GM12891 (cell line): Measurements from ENCODE around the gene C3orf85. TPM values are rescaled to one million over a fixed set of nuclear protein-coding genes. Genes with fewer than 3 reads are reported as not detected.

Experiments
- DNase-seq: peaks from one replicate; pipeline ENCODE4 v3.0.0; 2011; ENCODE audit warnings: low spot score; ENCODE audit not compliant: insufficient read length
- FAIRE-seq: peaks from 2 replicates; lab custom pipeline; 2011; peaks lifted over from hg19 to GRCh38; lab: Jason Lieb, UNC
- PAX5 ChIP-seq: IDR thresholded peaks from 2 replicates; pipeline ENCODE4 v1.6.1; 2011; ENCODE audit warnings: low read length, moderate library complexity, mild to moderate bottlenecking; ENCODE audit not compliant: insufficient read depth, severe bottlenecking
- POLR2A ChIP-seq: IDR thresholded peaks from 2 replicates; pipeline ENCODE4 v1.6.1; 2011; ENCODE audit warnings: low read depth, low read length, control low read depth
- POLR2AphosphoS5 ChIP-seq: IDR thresholded peaks from 2 replicates; pipeline ENCODE4 v1.6.1; 2011; ENCODE audit warnings: low read depth, low read length, control low read depth
- POU2F2 ChIP-seq: IDR thresholded peaks from 2 replicates; pipeline ENCODE4 v1.6.1; 2011; ENCODE audit warnings: low read depth, mild to moderate bottlenecking, control low read depth, low read length, moderate library complexity
- SPI1 ChIP-seq: IDR thresholded peaks from 2 replicates; pipeline ENCODE4 v1.6.1; 2011; ENCODE audit warnings: low read depth, low read length, control low read depth
- TAF1 ChIP-seq: IDR thresholded peaks from 2 replicates; pipeline ENCODE4 v1.6.1; 2011; ENCODE audit warnings: low read depth, low read length, control low read depth
- polyA plus RNA-seq: library from polyadenylated mRNA; unstranded; fragments of >200 nt; gene quantifications from one replicate; pipeline ENCODE4 v1.2.1, GENCODE V29; 2012; ENCODE audit warnings: low read depth, missing spikeins, inconsistent platforms; ENCODE audit not compliant: missing spikeins

C3orf85 gene
- polyA plus RNA-seq = not detected

- TF ChIP-seq POLR2A (no peak), POLR2AphosphoS5 (no peak), TAF1 (no peak), PAX5 (no peak), POU2F2 (no peak), SPI1 (no peak)
- no peak for DNase-seq
- no peak for FAIRE-seq
Observed at GRCh38 chr3:109136523-109136922, at the start of gene C3orf85. Gene C3orf85, plus strand, starts transcription at chr3:109136719. Its CDS starts 129 bp downstream, at chr3:109136848.

GRCh38 chr3:109089265-109089664 lies 47.3 kb upstream of the C3orf85 start:
- no peak for FAIRE-seq
- DNase-seq = no peak
- no peak for TF ChIP-seq PAX5
- no peak for TF ChIP-seq POLR2A
- TF ChIP-seq TAF1 = no peak
- no peak for TF ChIP-seq POU2F2
- TF ChIP-seq POLR2AphosphoS5 = no peak
- no peak for TF ChIP-seq SPI1

- no peak for DNase-seq
- TF ChIP-seq PAX5 (no peak), TAF1 (no peak), POLR2AphosphoS5 (no peak), SPI1 (no peak), POU2F2 (no peak), POLR2A (no peak)
- no peak for FAIRE-seq
Observed at GRCh38 chr3:109091846-109092245, 44.7 kb upstream of the C3orf85 start.

- DNase-seq (no peak), FAIRE-seq (no peak)
- TF ChIP-seq POLR2AphosphoS5 = no peak
- no peak for TF ChIP-seq POU2F2
- TF ChIP-seq POLR2A = no peak
- no peak for TF ChIP-seq TAF1
- TF ChIP-seq PAX5 = no peak
- no peak for TF ChIP-seq SPI1
Observed at GRCh38 chr3:109093561-109093960, 43.0 kb upstream of the C3orf85 start.

- FAIRE-seq (no peak), DNase-seq (no peak)
Observed at GRCh38 chr3:109095166-109095565, 41.4 kb upstream of the C3orf85 start.

GRCh38 chr3:109098079-109098644 lies 38.4 kb upstream of the C3orf85 start:
- no peak for TF ChIP-seq TAF1
- TF ChIP-seq POU2F2 = no peak
- TF ChIP-seq POLR2A = no peak
- no peak for TF ChIP-seq POLR2AphosphoS5
- no peak for TF ChIP-seq PAX5
- TF ChIP-seq SPI1 = no peak
- no peak for DNase-seq
- no peak for FAIRE-seq

More at GRCh38 chr3:109095166-109095565, 41.4 kb upstream of the C3orf85 start:
- TF ChIP-seq POLR2A (no peak), POLR2AphosphoS5 (no peak), SPI1 (no peak), POU2F2 (no peak), PAX5 (no peak), TAF1 (no peak)

- TF ChIP-seq PAX5 = no peak
- TF ChIP-seq TAF1 = no peak
- TF ChIP-seq SPI1 = no peak
- TF ChIP-seq POU2F2 = no peak
- TF ChIP-seq POLR2A = no peak
- TF ChIP-seq POLR2AphosphoS5 = no peak
- DNase-seq = no peak
- no peak for FAIRE-seq
Observed at GRCh38 chr3:109109574-109109973, 26.9 kb upstream of the C3orf85 start.

- no peak for FAIRE-seq
- TF ChIP-seq POU2F2 (no peak), TAF1 (no peak), PAX5 (no peak), POLR2A (no peak)
Observed at GRCh38 chr3:109112946-109113760, 23.4 kb upstream of the C3orf85 start.

GRCh38 chr3:109114746-109115145 lies 21.8 kb upstream of the C3orf85 start:
- DNase-seq (no peak), FAIRE-seq (no peak)
- TF ChIP-seq POLR2A = no peak
- TF ChIP-seq SPI1 = no peak
- TF ChIP-seq TAF1 = no peak
- no peak for TF ChIP-seq POLR2AphosphoS5
- TF ChIP-seq POU2F2 = no peak
- TF ChIP-seq PAX5 = no peak

More at GRCh38 chr3:109112946-109113760, 23.4 kb upstream of the C3orf85 start:
- DNase-seq = no peak

GRCh38 chr3:109115451-109115850 lies 21.1 kb upstream of the C3orf85 start:
- TF ChIP-seq POU2F2 (no peak), PAX5 (no peak), POLR2AphosphoS5 (no peak), SPI1 (no peak), POLR2A (no peak), TAF1 (no peak)
- no peak for FAIRE-seq
- no peak for DNase-seq
